ENCODE data around the gene LCE3E.

LCE3E gene

GRCh38 chr1:152537496-152537895, 29.1 kb downstream of the LCE3E start:
- no peak for TF ChIP-seq CTCF (IDR thresholded peaks at IDR 0.05; ENCODE audit: borderline replicate concordance, insufficient read depth, low read depth, low read length)
- H3K4me3 ChIP-seq (ENCODE audit: low read depth, low read length): no peak overlapping the region

GRCh38 chr1:152535774-152536173, 30.8 kb downstream of the LCE3E start:
- no peak overlapping the region for H3K4me3 ChIP-seq (ENCODE audit: low read depth, low read length)
- TF ChIP-seq CTCF (IDR thresholded peaks at IDR 0.05; ENCODE audit: borderline replicate concordance, insufficient read depth, low read depth, low read length): no peak

GRCh38 chr1:152533327-152533938, 33.1 kb downstream of the LCE3E start:
- H3K4me3 ChIP-seq (ENCODE audit: low read depth, low read length): no peak overlapping the region
- peak; percentile 74 for TF ChIP-seq CTCF (IDR thresholded peaks at IDR 0.05; ENCODE audit: borderline replicate concordance, insufficient read depth, low read depth, low read length)

DNA sequence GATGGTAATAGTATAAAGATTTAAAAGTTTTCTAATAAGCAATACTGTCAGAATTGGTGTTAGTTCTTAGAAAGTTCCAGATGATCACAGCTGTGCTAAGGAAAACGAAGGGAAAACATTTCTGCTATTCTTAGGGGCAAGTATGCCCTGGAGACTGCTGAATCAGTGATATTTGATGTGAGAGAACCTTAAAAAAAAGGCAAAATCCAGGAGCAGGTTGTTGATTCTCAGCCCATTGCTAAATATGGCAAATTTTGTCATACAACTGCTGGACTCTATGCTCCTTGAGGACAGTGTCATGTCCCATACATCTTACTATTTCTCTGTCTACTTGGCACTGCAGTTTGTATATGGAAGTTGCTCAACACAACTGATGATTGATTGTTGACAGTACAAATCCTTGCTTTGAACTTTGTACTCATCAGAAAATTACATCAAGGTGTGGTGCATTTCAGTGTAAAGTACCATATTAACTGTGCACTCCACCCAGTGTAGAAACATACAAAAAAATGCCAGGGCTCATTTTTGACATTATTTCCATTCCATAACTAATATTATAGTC, 41.4 kb downstream of the LCE3E start:
- H3K4me3 ChIP-seq (ENCODE audit: low read depth, low read length): no peak overlapping the region
- no peak for TF ChIP-seq CTCF (IDR thresholded peaks at IDR 0.05; ENCODE audit: borderline replicate concordance, insufficient read depth, low read depth, low read length)

GRCh38 chr1:152520561-152521090, 46.0 kb downstream of the LCE3E start:
- H3K4me3 ChIP-seq (ENCODE audit: low read depth, low read length): no peak overlapping the region
- TF ChIP-seq CTCF (IDR thresholded peaks at IDR 0.05; ENCODE audit: borderline replicate concordance, insufficient read depth, low read depth, low read length): no peak

GRCh38 chr1:152519851-152520250, 46.7 kb downstream of the LCE3E start:
- no peak for TF ChIP-seq CTCF (IDR thresholded peaks at IDR 0.05; ENCODE audit: borderline replicate concordance, insufficient read depth, low read depth, low read length)
- no peak overlapping the region for H3K4me3 ChIP-seq (ENCODE audit: low read depth, low read length)

DNA sequence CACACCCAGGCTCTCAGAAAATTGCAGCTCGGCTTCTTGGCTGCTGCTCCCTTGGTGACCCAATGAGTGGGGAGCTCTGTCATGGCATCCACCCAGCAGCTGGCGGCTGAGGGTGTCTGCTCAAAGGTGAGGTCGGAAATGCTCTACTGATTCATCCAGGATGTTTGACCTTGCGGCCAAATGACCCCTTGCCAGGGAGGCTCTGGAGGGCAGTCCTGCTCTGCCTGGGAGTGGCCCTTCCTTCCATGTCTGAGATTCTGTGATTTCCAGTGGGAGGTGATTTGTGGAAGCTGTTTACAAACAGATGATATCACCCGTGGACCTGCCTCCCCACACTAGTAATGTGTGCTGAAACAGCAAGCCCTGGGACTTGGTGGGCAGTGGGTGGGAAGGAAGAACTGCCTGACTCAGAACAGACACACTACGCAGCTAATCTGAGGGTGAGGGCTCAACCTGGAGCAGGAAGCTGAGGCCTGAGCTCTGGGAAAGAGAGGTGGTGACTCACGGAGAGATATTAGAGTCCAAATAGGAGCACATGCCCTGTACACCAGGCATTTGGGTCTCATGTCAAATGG, 49.3 kb downstream of the LCE3E start:
- no peak for TF ChIP-seq CTCF (IDR thresholded peaks at IDR 0.05; ENCODE audit: borderline replicate concordance, insufficient read depth, low read depth, low read length)
- H3K4me3 ChIP-seq (ENCODE audit: low read depth, low read length): no peak overlapping the region

Measured in GM12875 (cell line).